HAP-1 (cell line): ENCODE data around the gene OPRM1.
"Not testable (repeated sequence)": the region's sequence is repeated elsewhere in the genome, so short reads cannot be mapped to it uniquely, and the experiment has no call there.

Experiments
- DNase-seq, 2 experiments: peaks; one replicate each; pipeline ENCODE4 v3.0.0-alpha.2; 2016 to 2020; ENCODE audit warnings: low spot score in 2 of 2
- H3K27me3 ChIP-seq: fragments of 250-450 bp; sonication (Bioruptor Pico); 2 replicates; pipeline ENCODE4 v1.5.1; 2020; ENCODE audit warnings: low read depth, mild to moderate bottlenecking, moderate library complexity
- H3K36me3 ChIP-seq: fragments of 250-450 bp; sonication (Bioruptor Pico); replicated peaks from 2 replicates; pipeline ENCODE4 v1.5.1; 2020; ENCODE audit warnings: mild to moderate bottlenecking
- H3K4me1 ChIP-seq: fragments of 250-450 bp; sonication (Bioruptor Pico); 2 replicates; pipeline ENCODE4 v1.5.1; 2020; ENCODE audit warnings: mild to moderate bottlenecking
- H3K4me3 ChIP-seq: fragments of 250-450 bp; sonication (Bioruptor Pico); 2 replicates; pipeline ENCODE4 v1.5.1; 2020; ENCODE audit warnings: mild to moderate bottlenecking, moderate library complexity
- H3K9me3 ChIP-seq: fragments of 250-450 bp; sonication (Bioruptor Pico); 2 replicates; pipeline ENCODE4 v1.5.1; 2020; ENCODE audit warnings: mild to moderate bottlenecking, moderate library complexity
- in situ Hi-C: fragments of 300-500 bp; cut with MboI; formaldehyde crosslinking; loops from 3 replicates; pipeline ENCODE4 v1.14.3; 2020; ENCODE audit warnings: low sequenced_read_pairs, inconsistent platforms, mixed read lengths

OPRM1 gene

DNA sequence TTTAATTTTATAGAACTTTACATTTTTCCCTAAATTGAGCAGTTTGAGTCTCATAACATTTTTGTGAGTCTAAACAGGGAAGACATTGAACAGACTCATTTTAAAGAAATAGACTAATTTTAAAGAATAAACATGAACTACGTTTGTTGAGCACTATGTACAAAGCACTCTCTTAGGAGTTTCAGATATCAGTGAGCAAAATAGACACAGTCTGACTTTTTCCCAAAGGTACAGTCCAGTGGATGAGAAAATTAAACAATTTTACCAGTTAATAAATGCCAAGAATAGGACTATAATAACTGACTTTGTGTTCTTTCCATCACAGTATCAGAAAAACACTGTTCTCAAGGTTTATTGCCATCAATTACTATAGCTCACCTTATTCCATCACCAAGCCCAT, 18.1 kb downstream of the OPRM1 start:
- in situ Hi-C loops, result no loop called here
- Histone ChIP-seq H3K4me3 (no peak overlapping the region), H3K27me3 (no peaks in the 10 kb centered on the region), H3K36me3 (no peaks in the 10 kb centered on the region), H3K4me1 (no peaks in the 10 kb centered on the region), H3K9me3 (no peaks in the 10 kb centered on the region)
- no peak for DNase-seq

DNA sequence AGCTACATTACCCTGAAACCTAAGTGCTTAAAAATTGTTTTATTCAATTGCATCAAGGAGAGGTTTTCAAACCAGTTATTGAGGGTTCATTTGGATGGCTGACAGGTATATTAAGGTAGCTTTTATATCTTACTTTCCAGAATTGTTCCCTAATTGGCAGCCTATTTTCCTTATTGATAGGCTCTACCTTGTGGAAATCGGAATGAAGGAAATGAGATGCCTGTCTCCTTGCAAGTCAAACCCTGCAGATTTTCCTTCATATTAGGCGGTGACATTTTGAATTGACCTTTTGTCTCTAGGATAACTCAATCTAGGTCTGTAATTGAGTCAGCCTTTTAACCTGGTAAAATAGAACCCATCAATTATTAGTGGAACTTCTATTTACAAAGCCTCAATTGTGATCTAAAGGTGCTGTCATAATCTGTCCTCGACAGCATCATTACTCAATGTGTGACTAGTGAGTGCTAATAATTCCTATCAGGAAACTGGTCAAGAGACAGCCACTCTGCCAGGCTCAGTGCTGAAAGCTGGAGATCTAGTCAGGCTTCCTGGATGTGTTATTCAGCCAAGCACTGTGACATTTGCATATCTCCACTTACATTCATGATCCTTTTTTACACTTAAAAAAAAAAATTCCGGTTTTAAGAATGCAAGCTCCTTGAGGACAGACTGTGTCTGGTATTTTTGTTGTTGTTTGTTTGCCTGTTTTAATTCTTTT, 20.1 kb downstream of the OPRM1 start:
- Histone ChIP-seq H3K4me1 (no peaks in the 10 kb centered on the region), H3K4me3 (no peak overlapping the region), H3K27me3 (no peaks in the 10 kb centered on the region), H3K9me3 (no peaks in the 10 kb centered on the region), H3K36me3 (no peaks in the 10 kb centered on the region)
- in situ Hi-C loops, result no loop called here
- DNase-seq, result no peak

- H3K27me3 ChIP-seq, result no peaks in the 10 kb centered on the region
- no peaks in the 10 kb centered on the region for H3K4me1 ChIP-seq
- H3K9me3 ChIP-seq, result no peaks in the 10 kb centered on the region
- H3K4me3 ChIP-seq, result no peak overlapping the region
- in situ Hi-C loops, result no loop called here
- H3K36me3 ChIP-seq, result no peaks in the 10 kb centered on the region
- no peak for DNase-seq
These were observed 21.0 kb downstream of the OPRM1 start for GRCh38 chr6:154060076-154060475.

- in situ Hi-C loops, result no loop called here
- no peak overlapping the region for H3K4me3 ChIP-seq
- H3K9me3 ChIP-seq, result no peaks in the 10 kb centered on the region
- H3K36me3 ChIP-seq, result no peaks in the 10 kb centered on the region
- H3K4me1 ChIP-seq, result no peaks in the 10 kb centered on the region
- DNase-seq, result no peak
- H3K27me3 ChIP-seq, result no peaks in the 10 kb centered on the region
These were observed 31.0 kb downstream of the OPRM1 start for GRCh38 chr6:154070041-154070440.

GRCh38 chr6:154070657-154071056, 31.6 kb downstream of the OPRM1 start:
- H3K9me3 ChIP-seq, result no peaks in the 10 kb centered on the region

DNA sequence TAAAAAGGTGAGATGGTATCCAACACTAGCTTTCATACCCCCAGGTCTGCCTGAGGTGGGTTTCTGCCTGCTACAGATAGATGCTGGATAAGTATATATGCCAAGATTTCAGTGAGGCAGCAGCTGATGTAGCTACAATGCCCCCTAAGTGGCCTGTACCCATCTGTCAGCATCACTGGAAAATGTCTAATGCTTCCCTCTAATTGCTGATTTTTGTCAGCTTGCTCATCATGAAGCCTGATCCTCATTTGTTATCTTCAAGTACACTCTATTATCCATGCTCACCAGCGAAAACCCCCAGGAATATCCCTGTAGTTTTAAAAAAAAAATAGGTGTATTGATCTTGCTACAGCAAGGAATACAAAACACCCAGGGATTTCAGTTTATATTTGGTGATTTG, 32.2 kb downstream of the OPRM1 start:
- H3K4me3 ChIP-seq, result no peak overlapping the region
- H3K27me3 ChIP-seq, result no peaks in the 10 kb centered on the region
- no peaks in the 10 kb centered on the region for H3K9me3 ChIP-seq
- no peak for DNase-seq
- in situ Hi-C loops, result no loop called here
- H3K4me1 ChIP-seq, result no peaks in the 10 kb centered on the region
- no peaks in the 10 kb centered on the region for H3K36me3 ChIP-seq

More at GRCh38 chr6:154070657-154071056, 31.6 kb downstream of the OPRM1 start:
- DNase-seq, result no peak
- Histone ChIP-seq H3K36me3 (no peaks in the 10 kb centered on the region), H3K27me3 (no peaks in the 10 kb centered on the region), H3K4me3 (no peak overlapping the region), H3K4me1 (no peaks in the 10 kb centered on the region)
- in situ Hi-C loops, result no loop called here

GRCh38 chr6:154071711-154072110, 32.7 kb downstream of the OPRM1 start:
- no peaks in the 10 kb centered on the region for H3K27me3 ChIP-seq
- no peaks in the 10 kb centered on the region for H3K4me1 ChIP-seq
- no peaks in the 10 kb centered on the region for H3K36me3 ChIP-seq
- DNase-seq, result no peak
- H3K4me3 ChIP-seq, result no peak overlapping the region
- H3K9me3 ChIP-seq, result no peaks in the 10 kb centered on the region
- in situ Hi-C loops, result no loop called here

- H3K4me3 ChIP-seq, H3K4me1 ChIP-seq, H3K36me3 ChIP-seq, H3K27me3 ChIP-seq, in situ Hi-C loops, DNase-seq, H3K9me3 ChIP-seq: not testable (repeated sequence)
These were observed 39.6 kb downstream of the OPRM1 start for GRCh38 chr6:154078596-154078995.

- in situ Hi-C loops, result no loop called here
These were observed 41.6 kb downstream of the OPRM1 start for GRCh38 chr6:154080461-154081189.

DNA sequence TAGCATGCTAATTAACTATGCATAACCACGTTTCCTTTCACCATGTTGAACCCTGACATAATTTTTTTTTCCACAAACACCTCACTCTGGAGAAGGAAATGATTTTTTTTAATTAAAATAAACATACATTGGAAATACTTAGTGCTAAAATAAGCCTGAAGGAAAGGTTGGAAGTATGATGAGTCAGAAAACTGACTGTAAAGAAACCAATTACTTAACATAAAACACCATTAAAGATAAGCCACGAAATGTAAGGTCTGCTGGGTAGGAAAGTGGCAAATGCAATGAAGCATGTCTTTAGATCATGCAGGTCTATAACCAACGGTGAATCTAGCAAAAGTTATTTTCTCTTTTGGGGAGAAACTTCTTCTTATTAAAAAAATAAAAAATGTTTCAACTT, 47.5 kb downstream of the OPRM1 start:
- in situ Hi-C loops, result no loop called here
- H3K27me3 ChIP-seq, result peaks cover 3% of the 10 kb centered on the region

More at GRCh38 chr6:154080461-154081189, 41.6 kb downstream of the OPRM1 start:
- H3K36me3 ChIP-seq, result no peaks in the 10 kb centered on the region
- no peaks in the 10 kb centered on the region for H3K9me3 ChIP-seq
- H3K4me1 ChIP-seq, result no peaks in the 10 kb centered on the region
- H3K27me3 ChIP-seq, result no peaks in the 10 kb centered on the region
- H3K4me3 ChIP-seq, result no peak overlapping the region
- no peak for DNase-seq

DNA sequence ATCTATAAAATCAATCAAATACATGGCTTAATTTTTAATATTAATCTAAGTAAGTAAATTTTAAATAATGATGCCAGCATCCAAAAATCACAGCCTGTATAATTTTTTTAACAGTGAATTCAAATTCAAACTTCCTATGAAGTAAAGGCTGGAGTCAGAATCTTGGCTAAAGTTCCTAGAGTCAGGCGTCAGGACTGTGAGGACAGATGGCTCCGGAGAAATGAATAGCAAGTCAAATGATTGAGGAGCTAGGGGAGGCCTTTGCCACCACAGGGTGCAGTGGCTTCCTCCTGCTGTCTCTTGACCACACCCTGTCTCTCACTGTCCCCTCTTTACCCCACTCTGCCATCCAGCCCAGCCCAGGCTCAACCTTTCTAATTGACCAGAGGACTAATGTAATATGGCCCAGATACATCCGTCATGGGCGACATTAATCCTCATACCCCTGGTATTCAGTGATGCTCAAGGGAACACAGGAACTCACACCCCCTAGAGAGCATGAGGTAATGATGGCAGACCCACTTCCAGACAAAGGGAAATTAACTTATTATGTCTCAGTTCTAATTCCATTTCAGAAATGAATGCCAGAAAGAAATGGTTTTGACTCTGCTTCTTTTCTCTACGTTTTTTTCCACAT, 53.4 kb downstream of the OPRM1 start:
- no peaks in the 10 kb centered on the region for H3K9me3 ChIP-seq
- peaks cover 12% of the 10 kb centered on the region for H3K27me3 ChIP-seq
- no peaks in the 10 kb centered on the region for H3K4me1 ChIP-seq
- no peak overlapping the region for H3K4me3 ChIP-seq
- DNase-seq, result no peak
- in situ Hi-C loops, result no loop called here
- H3K36me3 ChIP-seq, result no peaks in the 10 kb centered on the region

More for the DNA sequence above, 47.5 kb downstream of the OPRM1 start:
- H3K4me1 ChIP-seq, result no peaks in the 10 kb centered on the region
- no peaks in the 10 kb centered on the region for H3K9me3 ChIP-seq
- DNase-seq, result no peak
- no peak overlapping the region for H3K4me3 ChIP-seq
- no peaks in the 10 kb centered on the region for H3K36me3 ChIP-seq

DNA sequence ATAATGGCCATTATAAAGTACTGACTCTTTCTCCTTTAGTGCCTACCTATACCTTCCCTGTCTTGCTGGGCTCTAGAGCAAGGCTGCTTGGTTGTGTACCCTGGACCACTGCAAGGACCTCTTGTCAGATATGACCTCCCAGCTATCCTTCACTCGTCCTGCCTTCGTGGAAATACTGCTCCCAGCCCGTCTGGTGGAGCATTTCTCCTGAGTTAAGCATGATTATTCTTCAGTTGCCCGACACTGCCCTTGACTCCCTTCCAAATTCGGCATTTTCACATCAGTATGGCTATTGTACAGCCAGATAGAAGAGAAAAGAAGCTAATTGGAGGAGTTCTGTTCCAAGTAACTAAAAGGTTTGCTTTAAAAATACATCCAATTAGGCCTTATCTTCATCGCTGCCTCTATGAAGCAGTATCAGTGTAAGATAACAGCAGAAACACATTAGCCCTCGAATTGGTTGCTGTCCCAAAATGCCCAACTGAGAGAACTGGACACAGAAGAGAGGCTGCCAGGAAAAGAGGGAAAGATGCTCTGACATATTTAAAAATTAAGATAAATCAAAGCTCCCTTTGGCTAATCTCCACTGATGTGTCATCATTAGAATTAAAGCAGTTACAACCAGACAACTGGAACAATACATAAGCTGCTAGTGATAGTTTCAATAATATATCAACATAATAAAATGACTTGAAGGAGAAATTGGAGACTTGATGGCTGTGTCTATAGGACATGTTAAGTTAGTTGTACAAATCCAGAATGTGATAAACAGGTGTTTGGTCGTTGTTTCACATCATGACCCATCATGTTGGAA, 54.4 kb downstream of the OPRM1 start:
- no peak overlapping the region for H3K4me3 ChIP-seq
- no peak for DNase-seq
- no peaks in the 10 kb centered on the region for H3K36me3 ChIP-seq
- H3K4me1 ChIP-seq, result no peaks in the 10 kb centered on the region
- H3K9me3 ChIP-seq, result no peaks in the 10 kb centered on the region
- peaks cover 12% of the 10 kb centered on the region for H3K27me3 ChIP-seq
- in situ Hi-C loops, result no loop called here

GRCh38 chr6:154095571-154095970, 56.5 kb downstream of the OPRM1 start:
- H3K4me3 ChIP-seq, result no peak overlapping the region
- in situ Hi-C loops, result no loop called here
- H3K9me3 ChIP-seq, result no peaks in the 10 kb centered on the region
- no peak for DNase-seq
- H3K4me1 ChIP-seq, result no peaks in the 10 kb centered on the region
- H3K36me3 ChIP-seq, result no peaks in the 10 kb centered on the region
- peaks cover 12% of the 10 kb centered on the region for H3K27me3 ChIP-seq
